AG20443 (cell line): ENCODE data around the gene SOHLH1.
A peak's percentile ranks its signal among the peaks of the same experiment; 100 is the strongest.
"Not testable (repeated sequence)": the region's sequence is repeated elsewhere in the genome, so short reads cannot be mapped to it uniquely, and the experiment has no call there.

Experiments used
- DNase-seq: peaks from one replicate; pipeline ENCODE4 v3.0.0; 2012; ENCODE audit warnings: low spot score, mixed read lengths

The SOHLH1 gene

GRCh38 chr9:135677641-135678168 lies 21.6 kb downstream of the SOHLH1 start:
- DNase-seq = no peak

- no peak for DNase-seq
Measured at GRCh38 chr9:135676891-135677290, 22.4 kb downstream of the SOHLH1 start.

DNA sequence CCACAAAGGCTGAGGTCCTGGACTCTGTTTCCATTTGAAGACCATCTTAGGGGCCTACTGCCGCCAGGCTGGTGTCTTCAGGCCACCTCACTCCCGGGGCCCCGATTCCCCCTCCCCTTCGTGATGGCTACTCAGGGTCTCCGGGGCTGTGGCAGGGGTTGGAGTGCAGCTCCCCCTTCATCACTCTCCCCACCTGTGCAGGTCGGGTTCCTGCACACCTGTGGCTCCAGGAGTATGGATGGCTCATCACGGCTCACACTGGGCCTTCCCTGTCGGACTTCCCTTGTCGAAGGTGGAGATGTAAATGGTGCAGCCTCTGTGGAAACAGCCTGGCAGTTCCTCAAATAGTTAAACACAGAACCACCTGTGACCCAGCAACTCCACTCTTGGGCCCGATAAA lies 24.3 kb downstream of the SOHLH1 start:
- no peak for DNase-seq

DNA sequence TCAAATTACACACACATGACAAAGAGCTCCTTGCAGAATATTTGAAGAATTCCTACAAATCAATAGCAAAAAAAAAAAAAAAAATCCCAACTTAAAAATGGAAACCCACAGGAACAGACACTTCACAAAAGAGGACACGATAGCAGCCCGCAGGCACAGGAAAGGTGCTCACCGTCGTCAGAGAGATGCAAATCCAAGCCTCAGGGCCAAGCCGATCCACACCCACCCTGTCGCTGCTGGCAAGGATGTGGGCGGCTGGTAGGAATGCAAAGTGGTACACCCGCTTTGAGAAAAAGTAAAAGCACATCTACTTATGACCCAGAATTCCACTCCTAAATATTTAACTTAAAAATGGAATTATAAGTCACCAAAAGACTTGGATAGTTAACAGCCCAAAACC lies 25.3 kb downstream of the SOHLH1 start:
- DNase-seq = no peak

DNA sequence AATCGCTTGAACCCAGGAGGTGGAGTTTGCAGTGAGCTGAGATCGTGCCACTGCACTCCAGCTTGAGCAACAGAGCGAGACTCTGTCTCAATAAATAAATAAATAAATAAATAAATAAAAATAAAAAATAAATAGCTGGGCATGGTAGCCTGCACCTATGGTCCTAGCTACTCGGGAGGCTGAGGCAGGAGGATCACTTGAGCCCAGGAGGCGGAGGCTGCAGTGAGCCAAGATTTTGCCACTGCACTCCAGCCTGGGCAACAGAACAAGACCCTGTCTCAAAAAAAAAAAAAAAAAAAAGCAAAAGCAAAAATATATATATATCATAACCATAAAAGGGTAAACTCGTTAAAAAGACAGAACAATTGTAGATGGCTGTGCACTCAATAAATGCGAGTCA lies 26.5 kb downstream of the SOHLH1 start:
- not testable (repeated sequence) for DNase-seq

DNA sequence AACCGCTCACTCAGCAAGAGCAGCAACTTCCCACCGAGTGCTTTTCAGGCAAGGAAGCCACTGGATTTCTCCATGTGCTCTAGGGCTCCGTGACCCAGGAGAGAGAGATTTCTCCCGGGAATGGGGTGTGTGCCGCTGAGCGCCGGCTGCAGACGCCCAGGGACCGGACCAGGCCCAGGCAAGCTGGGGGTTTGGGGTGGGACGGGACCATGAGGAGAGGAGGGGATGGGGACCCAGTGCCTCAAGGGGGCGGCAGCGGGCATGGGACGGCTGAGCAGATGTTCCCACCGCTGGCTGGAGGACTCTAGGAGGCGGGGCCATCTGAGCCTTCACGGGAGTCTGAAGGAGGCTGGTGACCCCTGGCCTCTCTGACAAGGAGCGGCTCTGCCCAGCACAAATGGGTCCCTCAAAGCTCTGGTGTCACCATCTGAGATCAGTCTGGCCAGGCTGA lies 27.7 kb downstream of the SOHLH1 start:
- no peak for DNase-seq

DNA sequence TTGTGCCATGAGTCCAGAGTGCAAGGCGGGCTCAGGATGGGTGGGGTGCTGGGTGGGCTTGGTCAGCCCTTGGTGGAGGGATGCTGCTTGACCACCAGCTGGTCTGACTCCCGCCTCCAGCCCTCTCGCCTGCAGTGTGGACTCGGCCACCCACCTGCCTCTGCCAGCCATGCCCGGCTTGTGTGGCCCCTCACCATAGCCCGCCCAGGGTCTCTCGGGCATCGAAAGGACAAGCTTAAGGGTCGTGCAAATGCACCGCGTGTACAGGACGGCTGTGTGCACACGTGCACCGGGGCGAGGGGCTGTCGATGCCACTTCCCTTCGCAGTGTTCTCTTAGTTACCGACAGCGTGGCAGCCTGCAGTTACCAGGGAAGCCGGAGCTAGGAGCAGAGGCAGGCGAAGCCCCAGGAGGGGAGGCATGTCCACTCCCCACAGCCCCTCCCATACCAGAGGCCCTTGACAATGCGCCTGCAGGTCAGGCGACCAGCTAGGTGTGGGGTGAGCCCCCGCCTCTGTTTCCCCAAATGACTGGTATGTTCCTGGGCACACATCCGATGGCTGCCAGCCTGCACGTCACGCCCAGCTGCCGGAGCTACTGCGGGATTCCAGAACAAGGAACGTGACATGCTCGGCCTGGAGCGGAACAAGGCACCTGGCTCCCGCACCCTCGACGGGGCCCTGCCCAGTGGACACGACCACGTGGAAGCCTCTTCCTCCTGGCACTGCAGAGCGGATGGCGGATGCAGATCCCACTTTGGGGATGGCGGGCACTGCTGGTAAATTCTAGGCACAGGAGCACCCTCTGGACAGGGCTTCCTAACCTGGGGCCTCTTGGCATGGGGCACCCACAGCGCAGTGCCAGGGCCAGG lies 28.3 kb downstream of the SOHLH1 start:
- DNase-seq = no peak

DNA sequence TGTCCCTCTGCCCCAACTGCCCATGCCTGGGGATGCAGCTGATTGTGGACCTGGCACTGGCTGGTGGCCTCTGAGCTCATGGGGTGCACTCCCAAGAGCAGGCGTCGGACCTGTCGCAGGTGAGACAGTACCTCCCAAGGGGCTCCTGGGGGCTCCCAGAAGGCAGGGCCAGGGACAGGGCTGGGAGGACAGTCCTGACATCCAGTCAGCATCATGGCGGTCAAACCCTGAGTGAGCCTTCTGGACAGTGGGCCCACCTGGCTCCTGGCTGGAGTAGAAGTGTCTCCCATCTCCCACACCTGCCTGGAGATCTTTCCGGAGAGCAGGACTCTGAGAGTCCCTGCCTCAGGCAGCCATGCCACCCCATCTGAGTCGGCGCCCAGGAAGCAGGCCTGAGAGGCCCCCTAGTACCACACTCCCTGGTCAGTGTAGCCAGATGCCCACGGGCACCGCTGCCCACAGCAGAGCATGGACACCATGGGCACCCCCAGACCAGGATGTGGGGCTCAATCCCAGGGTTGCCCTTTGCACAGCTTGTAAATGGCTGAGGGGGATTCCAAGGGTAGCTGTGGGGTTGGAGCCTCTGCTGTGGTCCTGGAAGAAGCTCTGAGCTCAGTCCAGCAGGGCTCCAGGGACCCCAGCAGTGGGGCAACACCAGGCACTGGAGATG lies 29.5 kb downstream of the SOHLH1 start:
- no peak for DNase-seq

- DNase-seq = not testable (repeated sequence)
Measured at GRCh38 chr9:135669018-135669417, 30.3 kb downstream of the SOHLH1 start.

DNA sequence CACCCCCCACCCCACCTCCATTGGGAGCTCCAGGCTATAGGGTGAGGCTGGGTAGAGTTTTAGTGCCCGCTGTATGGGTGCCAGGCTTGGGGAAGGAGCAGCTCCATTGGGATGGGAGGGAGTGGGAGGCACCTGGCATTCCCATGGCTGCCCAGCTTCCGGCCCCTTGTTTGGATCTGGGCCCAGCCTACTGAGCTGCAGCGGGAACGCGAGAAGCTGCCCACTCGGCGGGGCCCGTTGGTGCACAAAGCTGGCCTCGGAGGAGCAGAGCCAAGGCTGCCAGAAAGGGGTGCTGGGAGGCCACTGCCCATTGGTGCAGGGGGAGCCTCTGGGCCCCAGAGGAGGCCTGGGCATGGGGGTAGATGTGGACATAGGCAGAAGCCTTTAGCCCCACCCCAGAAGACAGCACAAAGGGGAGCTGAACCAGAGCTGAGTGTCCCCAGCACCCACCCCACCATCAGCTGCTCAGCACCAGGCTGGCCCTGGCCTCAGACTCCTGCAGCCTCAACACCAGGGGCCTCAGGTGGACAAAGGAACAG lies 31.7 kb downstream of the SOHLH1 start:
- no peak for DNase-seq

GRCh38 chr9:135666534-135667462 lies 32.5 kb downstream of the SOHLH1 start:
- no peak for DNase-seq

DNA sequence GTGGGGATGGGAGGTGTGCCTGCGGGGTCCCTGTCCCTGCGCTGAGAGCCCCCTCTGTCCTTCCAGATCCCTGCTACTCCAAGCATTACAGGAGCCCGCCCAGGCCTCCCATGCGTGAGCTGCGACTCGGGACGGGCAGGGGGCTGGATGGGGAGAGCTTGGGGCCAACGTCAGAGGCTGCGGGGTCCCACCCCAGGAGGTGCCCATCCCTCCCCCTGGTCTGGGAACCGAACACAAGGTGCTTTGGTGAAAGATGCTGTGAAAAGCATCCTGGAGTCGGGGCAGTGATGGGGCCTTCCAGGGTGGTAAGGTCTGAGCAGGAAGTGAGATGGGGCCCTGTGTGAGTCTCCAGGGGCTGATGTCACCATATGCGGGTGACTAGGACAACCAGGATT lies 33.5 kb downstream of the SOHLH1 start:
- DNase-seq = no peak

- no peak for DNase-seq
Measured at GRCh38 chr9:135664801-135665794, 34.2 kb downstream of the SOHLH1 start.

DNA sequence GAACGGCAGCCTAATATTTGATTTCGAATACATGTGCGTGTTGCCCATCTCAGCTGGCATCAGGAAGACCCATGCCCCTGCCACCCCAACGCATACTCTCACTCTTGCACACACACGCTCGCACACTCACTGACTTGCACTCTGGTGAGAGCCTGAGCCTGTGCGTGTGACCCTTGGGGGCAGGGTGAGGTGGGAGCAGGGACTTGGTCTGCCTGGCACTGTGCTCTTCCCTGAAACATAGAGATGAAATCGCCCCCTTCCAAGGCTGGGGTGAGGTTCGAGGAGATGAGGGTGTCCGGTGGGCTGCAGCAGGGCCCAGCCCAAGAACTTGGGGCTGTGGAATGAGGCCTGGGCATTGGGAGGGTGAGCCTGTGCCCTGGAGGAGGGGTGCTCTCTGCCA lies 35.0 kb downstream of the SOHLH1 start:
- no peak for DNase-seq

DNA sequence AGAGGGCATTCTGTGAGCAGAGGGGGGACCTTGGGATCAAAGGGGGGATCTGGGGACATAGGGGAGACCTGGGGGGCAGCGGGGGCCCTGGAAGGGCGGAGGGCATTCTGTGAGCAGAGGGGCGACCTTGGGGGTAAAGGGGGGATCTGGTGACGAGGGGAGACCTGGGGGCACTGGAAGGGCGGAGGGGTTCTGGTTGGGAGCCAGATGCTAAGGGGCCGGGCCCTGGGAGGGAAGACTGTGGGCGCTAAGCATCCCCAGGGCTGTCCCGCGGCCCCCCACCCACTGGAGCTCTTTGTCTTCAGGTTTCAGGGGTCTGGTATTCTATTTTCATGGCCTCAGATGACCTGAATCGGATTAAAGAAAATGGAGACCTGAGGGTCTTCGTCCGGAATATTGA lies 35.4 kb downstream of the SOHLH1 start:
- no peak for DNase-seq

DNA sequence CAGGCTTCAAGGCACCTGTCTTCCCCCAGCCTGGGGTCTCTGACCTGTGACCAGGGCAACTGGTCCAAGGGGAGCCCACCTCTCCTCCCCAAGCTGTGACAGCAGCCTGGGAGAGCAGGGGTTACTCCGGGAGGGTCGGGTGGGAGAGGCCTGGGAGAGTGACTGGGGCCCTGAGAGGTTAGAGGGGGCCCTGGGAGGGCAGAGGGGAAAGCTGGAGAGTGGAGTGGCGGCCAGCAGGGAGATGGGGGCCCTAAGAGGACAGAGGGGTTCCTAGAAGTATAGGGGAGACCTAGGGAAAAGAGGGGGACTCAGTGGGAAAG lies 35.9 kb downstream of the SOHLH1 start:
- no peak for DNase-seq

GRCh38 chr9:135662758-135663450 lies 36.4 kb downstream of the SOHLH1 start, which contains the start of gene LCN9:
LCN9 (plus strand) TSS chr9:135663309; CDS start chr9:135663322, 13 bp downstream.
- peak; percentile 17 for DNase-seq

GRCh38 chr9:135661816-135662560 lies 37.3 kb downstream of the SOHLH1 start:
- peak; percentile 5 for DNase-seq

GRCh38 chr9:135660407-135660806 lies 38.9 kb downstream of the SOHLH1 start:
- DNase-seq = no peak
